ENCODE measurements around the gene ENOX2.
"Not testable (repeated sequence)": the region's sequence is repeated elsewhere in the genome, so short reads cannot be mapped to it uniquely, and the experiment has no call there.

ENOX2 gene

DNA sequence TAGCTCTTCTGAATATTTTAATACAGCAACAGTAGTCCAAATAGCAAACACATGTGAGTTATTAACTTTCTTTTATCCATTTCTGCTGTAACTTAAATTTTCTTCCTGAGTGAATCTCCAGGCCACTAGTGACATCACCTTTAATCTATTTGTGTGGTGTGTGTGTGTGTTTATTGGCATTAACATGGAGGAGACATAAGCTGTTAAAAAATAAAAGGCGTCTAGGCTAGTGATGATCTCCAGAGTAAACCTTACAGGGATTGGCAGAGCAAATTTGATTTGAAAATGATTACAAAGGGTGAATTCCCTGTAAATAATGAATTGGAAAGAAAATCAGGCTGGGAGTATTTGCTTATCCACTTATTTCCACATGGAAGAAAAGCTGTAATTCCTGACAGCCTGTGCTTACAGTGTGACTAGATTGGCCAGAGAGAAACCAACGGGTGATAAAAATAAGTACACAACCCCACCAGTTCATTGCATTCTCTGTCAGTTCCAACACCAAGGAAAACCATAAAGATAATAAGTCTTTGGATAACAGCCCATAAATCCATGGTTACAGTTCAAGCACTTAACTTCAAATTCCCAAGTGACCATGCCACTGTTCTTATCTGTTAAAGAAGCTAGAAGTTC, 186.1 kb downstream of the ENOX2 start:
- no peak for DNase-seq (ENCODE audit: low read depth in 1 of 2, low spot score in 1 of 2)
- in situ Hi-C loops (cut with HindIII; ENCODE audit: low pct_unique_long_range_greater_than_20kb, low sequenced_read_pairs): no loop called here
- no peak for TF ChIP-seq JUND (IDR thresholded peaks at IDR 0.05; ENCODE audit: low read depth)

GRCh38 chrX:130716346-130716745, 186.7 kb downstream of the ENOX2 start:
- in situ Hi-C loops (cut with HindIII; ENCODE audit: low pct_unique_long_range_greater_than_20kb, low sequenced_read_pairs): no loop called here
- no peak for TF ChIP-seq JUND (IDR thresholded peaks at IDR 0.05; ENCODE audit: low read depth)

DNA sequence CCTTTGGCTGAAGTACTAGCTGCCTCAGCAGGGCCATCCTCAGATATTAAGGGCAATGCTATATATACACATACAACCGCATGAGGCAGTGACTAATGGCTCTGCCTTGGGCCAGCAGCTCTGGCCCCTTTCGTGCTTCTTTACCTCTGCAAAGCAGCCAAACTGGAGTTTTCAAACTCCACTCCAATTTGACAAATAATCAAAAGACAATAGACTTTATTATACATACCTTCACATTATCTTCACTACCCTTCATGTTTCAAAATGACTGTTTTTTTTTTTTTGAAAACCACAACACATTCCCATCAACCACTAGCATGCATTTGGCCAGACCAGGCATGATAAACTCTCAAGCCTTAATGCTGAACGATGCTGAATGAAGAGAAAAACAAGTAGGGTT, 187.7 kb downstream of the ENOX2 start:
- no peak for TF ChIP-seq JUND (IDR thresholded peaks at IDR 0.05; ENCODE audit: low read depth)
- no peak for DNase-seq (ENCODE audit: low read depth in 1 of 2, low spot score in 1 of 2)
- in situ Hi-C loops (cut with HindIII; ENCODE audit: low pct_unique_long_range_greater_than_20kb, low sequenced_read_pairs): no loop called here

More at GRCh38 chrX:130716346-130716745, 186.7 kb downstream of the ENOX2 start:
- no peak for DNase-seq (ENCODE audit: low read depth in 1 of 2, low spot score in 1 of 2)

DNA sequence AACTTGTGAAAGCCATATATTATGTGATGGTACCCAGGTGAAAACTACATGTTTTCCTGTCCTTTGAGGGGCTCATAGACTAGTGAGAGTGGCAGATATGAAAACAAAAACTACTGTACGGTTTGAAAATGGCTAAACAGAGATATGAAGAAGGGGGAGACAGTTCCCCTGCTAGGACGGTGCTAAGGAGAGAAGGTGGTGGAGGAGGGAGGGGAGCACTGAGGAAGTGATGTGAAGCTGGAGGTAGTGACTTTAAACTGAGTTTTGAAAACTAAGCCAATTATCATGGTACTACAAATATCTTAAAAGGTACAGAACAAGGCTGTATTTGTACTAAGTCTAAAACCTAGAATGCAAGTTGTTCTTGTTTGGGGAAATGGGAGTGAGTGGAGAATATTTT, 188.3 kb downstream of the ENOX2 start:
- no peak for DNase-seq (ENCODE audit: low read depth in 1 of 2, low spot score in 1 of 2)
- in situ Hi-C loops (cut with HindIII; ENCODE audit: low pct_unique_long_range_greater_than_20kb, low sequenced_read_pairs): no loop called here
- TF ChIP-seq JUND (IDR thresholded peaks at IDR 0.05; ENCODE audit: low read depth): no peak

- no peak for DNase-seq (ENCODE audit: low read depth in 1 of 2, low spot score in 1 of 2)
- TF ChIP-seq JUND (IDR thresholded peaks at IDR 0.05; ENCODE audit: low read depth): no peak
- in situ Hi-C loops (cut with HindIII; ENCODE audit: low pct_unique_long_range_greater_than_20kb, low sequenced_read_pairs): no loop called here
Observed at GRCh38 chrX:130714135-130714534, 188.9 kb downstream of the ENOX2 start.

DNA sequence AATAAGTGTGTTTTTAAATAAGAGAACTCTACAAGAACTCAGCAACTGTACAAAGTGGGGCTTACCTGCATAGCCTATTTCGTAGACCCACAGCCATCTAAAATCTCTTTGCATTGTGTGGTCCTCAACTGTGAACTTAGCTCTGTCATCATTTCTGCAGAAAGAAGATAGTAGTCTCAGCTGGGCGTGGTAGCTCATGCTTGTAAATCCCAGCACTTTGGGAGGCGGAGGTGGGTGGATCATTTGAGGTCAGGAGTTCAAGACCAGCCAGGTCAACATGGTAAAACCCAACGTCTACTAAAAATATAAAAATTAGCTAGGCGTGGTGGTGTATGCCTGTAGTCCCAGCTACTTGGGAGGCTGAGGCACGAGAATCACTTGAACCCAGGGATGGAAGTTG, 193.8 kb downstream of the ENOX2 start:
- in situ Hi-C loops (cut with HindIII; ENCODE audit: low pct_unique_long_range_greater_than_20kb, low sequenced_read_pairs); DNase-seq (ENCODE audit: low read depth in 1 of 2, low spot score in 1 of 2): not testable (repeated sequence)

DNA sequence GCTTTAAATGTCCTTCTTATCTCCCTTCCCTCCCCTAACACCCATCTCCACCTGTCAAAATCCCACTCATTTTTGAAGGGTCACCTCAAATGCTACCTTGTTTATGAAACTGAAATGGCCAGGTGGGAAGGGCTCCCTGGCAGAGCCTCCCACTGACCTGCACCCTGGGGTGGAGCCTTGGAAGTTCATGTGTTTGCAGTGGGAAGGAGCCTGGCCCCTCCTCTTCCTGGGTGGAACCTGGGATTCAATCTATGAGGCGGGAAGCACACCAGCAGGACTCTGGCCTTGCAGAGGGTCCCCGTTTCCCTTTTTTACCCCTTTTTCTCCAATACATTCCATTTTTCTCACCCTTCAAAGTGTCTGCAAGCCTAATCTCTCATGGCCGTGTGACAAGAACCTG, 197.4 kb downstream of the ENOX2 start:
- no peak for DNase-seq (ENCODE audit: low read depth in 1 of 2, low spot score in 1 of 2)
- TF ChIP-seq JUND (IDR thresholded peaks at IDR 0.05; ENCODE audit: low read depth): no peak
- in situ Hi-C loops (cut with HindIII; ENCODE audit: low pct_unique_long_range_greater_than_20kb, low sequenced_read_pairs): no loop called here

- no peak for DNase-seq (ENCODE audit: low read depth in 1 of 2, low spot score in 1 of 2)
- in situ Hi-C loops (cut with HindIII; ENCODE audit: low pct_unique_long_range_greater_than_20kb, low sequenced_read_pairs): no loop called here
- TF ChIP-seq JUND (IDR thresholded peaks at IDR 0.05; ENCODE audit: low read depth): no peak
Observed at GRCh38 chrX:130704053-130705038, 198.7 kb downstream of the ENOX2 start.

- in situ Hi-C loops (cut with HindIII; ENCODE audit: low pct_unique_long_range_greater_than_20kb, low sequenced_read_pairs): no loop called here
- DNase-seq (ENCODE audit: low read depth in 1 of 2, low spot score in 1 of 2): no peak
- TF ChIP-seq JUND (IDR thresholded peaks at IDR 0.05; ENCODE audit: low read depth): no peak
Observed at GRCh38 chrX:130702867-130703707, 199.9 kb downstream of the ENOX2 start.

- TF ChIP-seq JUND (IDR thresholded peaks at IDR 0.05; ENCODE audit: low read depth): no peak
- DNase-seq (ENCODE audit: low read depth in 1 of 2, low spot score in 1 of 2): no peak
- in situ Hi-C loops (cut with HindIII; ENCODE audit: low pct_unique_long_range_greater_than_20kb, low sequenced_read_pairs): no loop called here
Observed at GRCh38 chrX:130700629-130701028, 202.4 kb downstream of the ENOX2 start.

- in situ Hi-C loops (cut with HindIII; ENCODE audit: low pct_unique_long_range_greater_than_20kb, low sequenced_read_pairs): no loop called here
- TF ChIP-seq JUND (IDR thresholded peaks at IDR 0.05; ENCODE audit: low read depth): no peak
- DNase-seq (ENCODE audit: low read depth in 1 of 2, low spot score in 1 of 2): no peak
Observed at GRCh38 chrX:130699618-130700017, 203.4 kb downstream of the ENOX2 start.

- DNase-seq (ENCODE audit: low read depth in 1 of 2, low spot score in 1 of 2): no peak
- no peak for TF ChIP-seq JUND (IDR thresholded peaks at IDR 0.05; ENCODE audit: low read depth)
- in situ Hi-C loops (cut with HindIII; ENCODE audit: low pct_unique_long_range_greater_than_20kb, low sequenced_read_pairs): no loop called here
Observed at GRCh38 chrX:130696542-130696941, 206.5 kb downstream of the ENOX2 start.
